Muscle of arm (tissue), 14 donors: Measurements from ENCODE around the gene LAMA1. TPM values are rescaled to one million over a fixed set of nuclear protein-coding genes. Genes with fewer than 3 reads are reported as not detected.
"Not testable (repeated sequence)": the region's sequence is repeated elsewhere in the genome, so short reads cannot be mapped to it uniquely, and the experiment has no call there.

Experiments used
- DNase-seq: peaks from one replicate; pipeline ENCODE4 v3.0.0-alpha.2; 2013
- long read RNA-seq, 11 donors: transcript quantifications; one replicate each; lab custom pipeline, GENCODE V29; 2026
- polyA plus RNA-seq, 12 donors: library from polyadenylated mRNA; unstranded; fragments of 120-200 nt; gene quantifications; one replicate each; pipeline ENCODE4 v1.2.1, GENCODE V29; 2013; ENCODE audit not compliant: insufficient read length in 12 of 12

LAMA1 gene
- polyA plus RNA-seq, result 1 to 10 TPM in 11 of 12 donors, not detected in 1; 1.7 to 5.4 (median 3.9) TPM
- long read RNA-seq, donor 1, result 0 reads
- long read RNA-seq, donor 2, result 0 reads
- long read RNA-seq, donor 3, result 0 reads
- long read RNA-seq, donor 4, result 0 reads
- long read RNA-seq, donor 5, result 0 reads
- long read RNA-seq, donor 6, result 0 reads
- long read RNA-seq, donor 7, result 0 reads
- long read RNA-seq, donor 8, result 0 reads
- long read RNA-seq, donor 9, result 0 reads
- long read RNA-seq, donor 10, result 0 reads
- long read RNA-seq, donor 11, result 0 reads

- DNase-seq, result no peak
Measured at GRCh38 chr18:7117390-7118355, at the start of gene LAMA1. Gene LAMA1, minus strand, starts transcription at chr18:7117797. Its CDS starts 77 bp downstream, at chr18:7117720.

- DNase-seq, result no peak
Measured at GRCh38 chr18:7165846-7166393, 48.3 kb upstream of the LAMA1 start.

- DNase-seq, result no peak
Measured at GRCh38 chr18:7164323-7165004, 46.9 kb upstream of the LAMA1 start.

GRCh38 chr18:7158216-7158615 is 40.6 kb upstream of the LAMA1 start:
- DNase-seq, result no peak

- no peak for DNase-seq
Measured at GRCh38 chr18:7157760-7158159, 40.2 kb upstream of the LAMA1 start.

GRCh38 chr18:7155887-7156286 is 38.3 kb upstream of the LAMA1 start:
- DNase-seq, result no peak

- no peak for DNase-seq
Measured at GRCh38 chr18:7155092-7155491, 37.5 kb upstream of the LAMA1 start.

- DNase-seq, result peak; percentile 71
Measured at GRCh38 chr18:7152440-7152839, 34.8 kb upstream of the LAMA1 start.

GRCh38 chr18:7147399-7147798 is 29.8 kb upstream of the LAMA1 start:
- no peak for DNase-seq

GRCh38 chr18:7146067-7146466 is 28.5 kb upstream of the LAMA1 start:
- DNase-seq, result no peak

- not testable (repeated sequence) for DNase-seq
Measured at GRCh38 chr18:7144921-7145320, 27.3 kb upstream of the LAMA1 start.

- no peak for DNase-seq
Measured at GRCh38 chr18:7141287-7141686, 23.7 kb upstream of the LAMA1 start.

- no peak for DNase-seq
Measured at GRCh38 chr18:7139409-7139808, 21.8 kb upstream of the LAMA1 start.

- no peak for DNase-seq
Measured at GRCh38 chr18:7133181-7133580, 15.6 kb upstream of the LAMA1 start.

GRCh38 chr18:7132356-7133150 is 15.0 kb upstream of the LAMA1 start:
- no peak for DNase-seq

GRCh38 chr18:7122376-7122775 is 4.8 kb upstream of the LAMA1 start:
- DNase-seq, result no peak

- DNase-seq, result no peak
Measured at GRCh38 chr18:7116792-7117389, 706 bp downstream of the LAMA1 start.

GRCh38 chr18:7116001-7116730 is 1.4 kb downstream of the LAMA1 start:
- no peak for DNase-seq

GRCh38 chr18:7112936-7113335 is 4.7 kb downstream of the LAMA1 start:
- DNase-seq, result no peak

GRCh38 chr18:7111134-7111533 is 6.5 kb downstream of the LAMA1 start:
- DNase-seq, result no peak
